ENCODE data around the gene FOXS1.

Gene FOXS1

DNA sequence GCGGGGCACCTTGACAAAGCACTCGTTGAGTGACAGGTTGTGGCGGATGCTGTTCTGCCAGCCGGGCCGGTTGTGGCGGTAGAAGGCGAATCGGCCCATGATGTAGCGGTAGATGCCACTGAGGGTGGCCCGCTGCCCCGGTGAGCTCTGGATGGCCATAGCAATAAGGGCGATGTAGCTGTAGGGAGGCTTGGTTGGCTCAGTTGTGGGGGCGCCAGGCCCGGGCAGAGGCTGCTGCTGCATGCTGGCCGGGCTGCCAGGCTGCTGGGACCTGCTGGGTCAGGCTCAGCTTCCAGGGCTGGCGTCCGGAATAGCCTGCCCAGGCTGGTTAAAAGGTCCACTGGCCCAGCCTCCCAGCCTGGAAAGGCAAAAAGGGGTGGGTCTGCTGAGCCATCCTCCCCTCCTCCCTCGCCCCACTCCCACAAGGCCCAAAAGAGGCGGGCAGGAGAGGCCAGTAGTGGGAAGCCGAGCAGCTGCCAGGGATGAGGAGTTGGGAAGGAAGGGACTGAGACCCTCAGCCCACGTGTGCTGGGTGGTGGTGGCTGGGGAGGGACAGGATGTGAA is at the start of gene FOXS1:
FOXS1 (minus strand) TSS at position 305 of the 564 bp plus-strand sequence; CDS start at position 243, 62 bp downstream.
- peak; percentile 32 for DNase-seq
- in situ Hi-C loops (cut with HindIII; ENCODE audit: low pct_ligation_motif_present, low pct_unique_long_range_greater_than_20kb, low sequenced_read_pairs) = no loop called here

DNA sequence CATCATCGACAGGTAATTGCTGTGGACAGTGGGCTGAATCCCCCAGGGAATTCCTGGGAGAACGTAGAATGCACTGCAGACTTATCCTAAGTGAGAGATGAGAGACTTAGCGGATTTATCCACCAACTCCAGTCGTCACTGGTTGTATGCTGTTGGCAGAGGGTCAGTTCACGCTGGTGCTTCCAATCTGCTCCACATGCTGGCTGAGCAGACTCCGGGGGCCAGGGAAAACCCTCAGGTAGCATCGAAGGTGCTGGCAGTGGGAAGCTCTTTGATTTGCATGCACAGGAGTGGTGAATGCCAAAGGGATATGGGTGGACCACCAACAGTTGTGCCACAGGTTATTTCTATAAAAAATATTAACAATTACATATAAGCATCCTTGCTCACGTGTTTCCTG is 45.2 kb upstream of the FOXS1 start:
- in situ Hi-C loops (cut with HindIII; ENCODE audit: low pct_ligation_motif_present, low pct_unique_long_range_greater_than_20kb, low sequenced_read_pairs) = no loop called here
- DNase-seq = no peak

DNA sequence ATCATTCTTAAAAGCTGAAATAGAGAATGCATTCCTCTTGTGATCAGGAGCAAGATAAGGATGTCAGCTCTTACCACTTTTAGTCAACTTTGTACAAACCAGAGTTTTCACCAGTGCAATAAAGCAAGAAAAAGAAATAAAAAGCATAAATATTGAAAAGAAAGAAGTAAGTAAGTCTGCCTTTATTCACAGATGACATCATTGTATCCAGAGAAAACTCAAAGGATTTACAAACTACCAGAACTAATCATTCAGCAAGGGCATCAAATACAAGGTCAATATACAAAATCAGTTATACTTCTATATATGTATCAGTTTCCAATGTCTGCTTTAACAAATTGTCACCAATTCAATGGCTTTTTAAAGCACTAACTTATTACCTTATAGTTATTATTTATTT is 38.4 kb upstream of the FOXS1 start:
- DNase-seq = no peak
- in situ Hi-C loops (cut with HindIII; ENCODE audit: low pct_ligation_motif_present, low pct_unique_long_range_greater_than_20kb, low sequenced_read_pairs) = no loop called here

DNA sequence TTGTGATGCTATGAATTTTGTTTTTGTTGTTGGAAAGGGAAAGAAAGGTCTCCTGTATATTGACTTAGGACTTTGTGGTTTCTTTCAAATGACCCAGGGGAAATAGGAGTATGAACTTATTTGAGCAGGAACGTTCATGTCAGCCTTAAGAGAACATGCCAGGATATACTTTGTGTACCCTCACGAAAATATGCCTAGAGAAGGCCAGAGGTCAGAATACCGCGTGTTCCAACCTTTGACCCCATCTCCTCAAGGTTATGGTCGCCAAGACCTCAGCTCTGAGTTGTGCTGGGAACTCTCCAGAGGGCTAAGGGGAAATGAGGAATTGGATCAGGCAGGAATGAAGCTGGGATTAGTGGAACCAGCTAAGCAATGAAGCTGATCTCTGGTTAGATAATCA is 36.5 kb upstream of the FOXS1 start:
- in situ Hi-C loops (cut with HindIII; ENCODE audit: low pct_ligation_motif_present, low pct_unique_long_range_greater_than_20kb, low sequenced_read_pairs) = no loop called here
- DNase-seq = no peak

DNA sequence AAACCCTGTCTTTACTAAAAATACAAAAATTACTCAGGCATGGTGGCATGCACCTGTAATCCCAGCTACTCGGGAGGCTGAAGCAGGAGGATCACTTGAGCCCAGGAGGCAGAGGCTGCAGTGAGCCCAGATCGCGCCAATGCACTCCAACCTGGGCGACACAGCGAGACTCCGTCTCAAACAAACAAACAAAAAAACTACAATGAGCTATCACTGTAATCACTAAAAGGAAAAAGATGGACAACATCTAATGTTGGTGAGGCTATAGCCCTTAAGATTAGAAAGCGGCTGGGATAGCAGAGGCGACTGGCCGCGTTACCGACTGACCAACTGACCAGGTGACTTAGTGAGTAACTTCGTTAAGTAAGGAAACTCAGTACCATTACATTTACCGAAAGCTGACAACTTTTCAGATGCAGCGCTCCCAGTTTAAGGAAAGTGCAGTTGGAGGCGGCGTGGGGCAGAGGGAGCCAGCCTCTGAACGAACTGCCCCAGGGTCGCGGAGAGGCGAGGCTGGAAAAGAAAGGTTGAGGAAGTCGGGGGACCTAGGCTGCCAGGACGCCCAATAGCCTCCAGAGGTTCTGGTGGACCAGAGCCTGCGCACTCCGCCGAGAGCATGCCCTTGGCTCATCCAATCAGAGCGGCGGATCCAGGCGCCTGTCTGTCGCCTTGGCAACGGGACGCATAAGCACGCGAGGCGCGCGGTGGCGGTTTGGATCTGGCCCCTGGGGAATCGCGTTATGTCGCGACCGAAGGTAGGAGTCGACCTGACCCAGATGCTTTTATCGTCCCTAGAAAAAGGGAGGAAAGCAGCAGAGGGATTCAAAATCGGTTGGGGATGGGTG is 34.0 kb upstream of the FOXS1 start:
- peak; percentile 96 for DNase-seq
- in situ Hi-C loops (cut with HindIII; ENCODE audit: low pct_ligation_motif_present, low pct_unique_long_range_greater_than_20kb, low sequenced_read_pairs) = no loop called here

DNA sequence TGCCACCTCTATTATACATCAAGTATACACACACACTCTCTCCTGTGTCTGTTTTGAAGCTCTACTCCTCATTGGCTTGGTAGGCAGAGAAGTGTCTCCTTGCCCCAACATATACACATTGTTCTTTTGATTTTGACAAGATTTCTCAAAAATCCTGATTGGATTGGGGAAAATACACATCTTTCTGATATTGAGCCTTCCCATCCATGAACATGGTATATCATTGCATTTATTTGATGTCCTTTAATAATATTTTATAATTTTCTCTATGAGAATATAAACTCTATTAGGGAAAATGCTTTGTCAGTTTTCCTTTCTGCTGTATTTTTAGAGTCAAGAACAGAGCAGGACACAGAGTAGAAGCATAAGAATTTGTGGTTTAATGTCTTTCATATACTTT is 32.3 kb upstream of the FOXS1 start:
- in situ Hi-C loops (cut with HindIII; ENCODE audit: low pct_ligation_motif_present, low pct_unique_long_range_greater_than_20kb, low sequenced_read_pairs) = no loop called here
- DNase-seq = no peak

DNA sequence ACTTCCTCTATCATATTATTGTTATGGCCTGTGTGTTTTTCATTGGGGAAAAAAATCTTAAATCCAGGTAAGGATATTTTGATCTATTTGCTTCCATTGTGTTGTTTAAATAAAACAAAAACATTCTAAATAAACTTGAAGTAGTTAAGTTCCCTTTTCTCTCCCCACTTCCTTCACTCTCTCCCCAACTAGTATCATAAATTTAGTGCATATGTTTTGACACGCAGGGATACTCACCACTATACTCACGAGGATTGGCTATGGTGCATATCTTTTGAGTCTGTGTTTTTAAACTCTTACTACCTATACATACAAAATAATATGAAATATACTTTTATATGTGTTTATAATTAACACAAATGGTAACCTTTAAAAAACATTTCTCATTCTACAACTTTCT is 30.3 kb upstream of the FOXS1 start:
- no peak for DNase-seq
- in situ Hi-C loops (cut with HindIII; ENCODE audit: low pct_ligation_motif_present, low pct_unique_long_range_greater_than_20kb, low sequenced_read_pairs) = no loop called here

DNA sequence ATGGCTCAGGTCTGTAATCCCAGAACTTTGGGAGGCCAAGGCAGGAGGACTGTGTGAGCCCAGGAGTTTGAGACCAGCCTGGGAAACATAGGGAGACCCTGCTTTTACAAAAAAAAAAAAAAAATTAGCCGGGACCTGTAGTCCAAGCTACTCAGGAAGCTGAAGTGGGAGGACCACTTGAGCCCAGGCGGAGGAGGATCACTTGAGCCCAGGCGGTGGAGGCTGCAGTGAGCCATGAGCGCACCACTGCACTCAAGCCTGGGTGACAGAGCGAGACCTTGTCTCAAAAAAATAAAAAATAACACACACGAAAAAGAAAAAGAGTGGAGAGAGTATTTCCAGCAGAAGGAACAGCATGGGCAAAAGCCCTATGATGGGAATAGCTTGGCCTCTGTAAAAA is 27.0 kb upstream of the FOXS1 start:
- DNase-seq = no peak
- in situ Hi-C loops (cut with HindIII; ENCODE audit: low pct_ligation_motif_present, low pct_unique_long_range_greater_than_20kb, low sequenced_read_pairs) = no loop called here

DNA sequence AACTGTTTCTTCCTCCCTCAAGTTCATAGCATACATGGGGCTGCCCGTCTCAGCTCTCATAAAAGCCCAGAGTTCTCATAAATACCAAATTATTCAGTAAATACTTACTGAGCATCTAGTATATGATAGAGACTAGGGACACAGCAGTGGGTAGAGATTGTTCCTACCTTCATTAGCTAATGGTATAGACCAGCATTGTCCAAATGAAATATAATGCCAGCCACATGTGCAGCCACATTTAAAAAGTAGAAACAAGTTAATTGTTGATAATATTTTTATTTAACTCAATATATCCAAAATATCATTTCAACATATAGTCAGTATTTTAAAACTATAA is 26.2 kb upstream of the FOXS1 start:
- in situ Hi-C loops (cut with HindIII; ENCODE audit: low pct_ligation_motif_present, low pct_unique_long_range_greater_than_20kb, low sequenced_read_pairs) = no loop called here
- DNase-seq = no peak

DNA sequence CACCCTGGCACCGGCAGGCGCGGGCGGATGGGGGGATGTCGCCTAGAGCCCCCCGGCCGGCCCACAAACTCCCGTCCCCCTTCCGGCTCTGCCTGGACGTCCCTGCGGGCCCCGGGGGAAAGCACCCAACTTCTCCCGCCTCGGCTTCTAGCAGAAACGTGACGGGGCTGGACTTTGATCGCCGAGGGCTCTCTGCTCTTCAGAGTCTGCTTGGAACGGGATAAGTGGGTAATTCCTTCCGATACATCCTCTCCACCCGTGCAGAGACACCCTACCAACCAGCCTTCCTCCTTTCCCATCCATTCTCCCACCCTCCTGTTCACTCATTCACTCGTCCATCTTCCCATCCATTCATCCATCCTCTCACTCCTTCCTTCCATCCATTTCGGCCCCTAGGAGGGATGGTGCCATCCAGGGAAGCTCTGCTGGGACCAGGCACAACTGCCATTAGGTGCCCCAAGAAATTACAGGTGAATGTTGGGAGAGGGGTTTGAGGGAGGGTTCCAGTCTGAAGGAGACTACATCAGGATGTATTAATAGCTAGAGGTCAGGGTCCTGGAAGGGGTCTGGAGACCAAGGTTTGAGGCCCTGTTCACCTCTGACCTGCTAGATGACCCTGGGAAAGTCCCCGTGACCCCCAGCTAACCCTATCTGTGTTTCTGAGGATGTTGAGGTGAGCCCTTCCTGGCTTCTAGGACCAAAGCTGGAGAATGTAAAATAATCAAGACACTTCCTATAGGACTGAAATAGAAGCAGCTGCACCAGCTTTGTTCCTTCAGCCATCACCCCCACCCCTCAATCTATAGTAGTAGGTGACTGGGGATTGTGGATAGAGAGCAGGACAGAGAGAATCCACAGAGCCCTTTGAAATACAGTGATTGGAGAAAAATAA is 25.6 kb upstream of the FOXS1 start:
- in situ Hi-C loops (cut with HindIII; ENCODE audit: low pct_ligation_motif_present, low pct_unique_long_range_greater_than_20kb, low sequenced_read_pairs) = no loop called here
- DNase-seq = no peak

DNA sequence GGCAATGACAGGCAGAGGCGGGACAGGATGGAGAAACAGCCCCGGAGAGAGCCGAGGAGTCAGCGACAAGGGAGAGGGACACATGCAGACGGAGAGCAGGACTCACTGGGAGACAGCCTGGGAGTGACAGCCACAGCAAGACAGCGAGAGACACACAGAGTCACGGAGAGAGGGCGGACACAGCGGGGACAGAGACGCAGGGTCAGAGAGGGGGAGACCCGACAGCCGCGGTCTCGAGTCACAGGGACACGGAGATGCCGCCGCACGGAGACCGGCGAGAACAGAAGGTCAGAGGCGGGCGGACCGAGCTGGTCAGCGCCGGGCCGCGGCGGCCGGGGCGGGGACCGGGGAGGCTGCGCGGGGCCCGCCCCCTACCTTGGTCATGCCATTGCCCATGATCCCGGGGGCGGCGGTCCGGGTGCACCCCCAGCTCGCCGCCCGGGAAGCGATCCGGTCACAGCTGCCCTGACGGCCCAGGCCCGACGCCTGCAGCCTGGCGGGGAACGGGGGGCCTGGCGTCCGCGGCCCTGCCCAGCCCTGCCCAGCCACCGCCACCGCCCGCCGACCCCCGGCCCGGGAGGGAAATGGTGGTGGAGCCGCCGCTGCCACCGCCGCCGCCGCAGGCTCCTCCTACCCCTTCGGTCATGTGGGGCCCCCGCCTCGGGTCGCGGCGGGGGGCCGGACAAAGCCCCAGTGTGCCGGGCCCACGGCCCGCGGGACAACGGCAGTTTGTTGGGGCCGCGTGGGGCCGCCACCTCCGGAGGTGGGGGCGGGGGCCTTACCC is 24.7 kb upstream of the FOXS1 start, which contains the start of the genes DUSP15 and TTLL9:
DUSP15 (minus strand) TSS at position 586 of the 784 bp plus-strand sequence; CDS start at position 396, 190 bp downstream.
TTLL9 (plus strand) TSS at position 693 of the 784 bp plus-strand sequence. CDS start 493 bp downstream, outside the sequence.
- DNase-seq = peak; percentile 12
- in situ Hi-C loops (cut with HindIII; ENCODE audit: low pct_ligation_motif_present, low pct_unique_long_range_greater_than_20kb, low sequenced_read_pairs) = no loop called here

DNA sequence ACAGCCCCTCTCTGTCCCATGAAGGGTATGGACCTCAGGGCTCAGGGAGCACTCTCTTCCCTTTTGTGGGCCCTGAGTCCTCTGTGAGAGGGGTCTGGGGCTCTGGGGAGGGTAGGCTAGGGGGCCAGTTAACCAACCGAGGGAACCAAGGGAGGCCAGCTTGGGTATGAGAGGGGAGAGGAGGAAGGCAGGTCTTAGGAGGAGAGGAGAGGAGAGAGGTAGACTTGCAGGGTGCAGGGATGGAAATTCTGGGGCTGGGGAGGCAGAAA is 24.2 kb upstream of the FOXS1 start:
- no peak for DNase-seq
- in situ Hi-C loops (cut with HindIII; ENCODE audit: low pct_ligation_motif_present, low pct_unique_long_range_greater_than_20kb, low sequenced_read_pairs) = no loop called here

DNA sequence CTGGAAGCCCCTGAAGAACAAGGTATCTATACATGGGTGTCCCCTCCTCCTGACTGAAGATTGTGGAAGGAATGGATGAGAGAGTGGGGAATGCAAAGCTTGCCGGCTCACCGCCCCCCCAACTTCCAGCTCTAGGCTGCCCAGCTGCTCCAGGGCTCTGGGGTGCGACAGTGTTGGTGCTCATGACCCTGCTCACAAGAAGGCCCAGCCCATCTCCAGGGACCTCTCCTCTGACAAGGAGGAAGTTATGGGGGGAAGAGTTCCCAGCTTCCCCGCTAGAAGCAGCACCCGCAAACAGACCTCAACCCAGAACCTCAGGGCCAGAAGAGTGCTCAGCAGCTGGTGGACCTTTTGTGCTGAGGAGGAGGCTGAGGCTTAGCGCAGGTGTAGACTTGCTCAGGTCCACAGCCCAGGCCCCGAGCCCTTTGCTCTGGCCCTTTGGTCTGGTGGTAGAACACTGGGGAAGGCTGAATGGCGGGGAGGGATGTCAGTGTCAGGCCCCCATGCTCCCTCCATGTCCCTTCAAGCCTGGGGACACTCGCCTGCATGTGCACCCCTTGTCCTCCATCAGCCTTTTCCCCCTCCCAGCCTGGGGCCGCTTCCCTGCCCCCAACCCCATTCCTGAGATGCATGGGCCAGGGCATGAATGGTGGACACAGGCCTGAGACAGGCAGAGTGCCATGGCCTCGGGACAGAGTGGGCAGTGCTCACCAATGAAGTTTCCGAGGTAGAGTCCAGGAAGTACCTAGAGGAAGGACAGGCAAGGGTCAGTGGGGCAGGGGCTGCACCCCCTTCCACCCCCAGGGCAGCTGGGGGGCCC is 23.7 kb upstream of the FOXS1 start:
- in situ Hi-C loops (cut with HindIII; ENCODE audit: low pct_ligation_motif_present, low pct_unique_long_range_greater_than_20kb, low sequenced_read_pairs) = no loop called here

DNA sequence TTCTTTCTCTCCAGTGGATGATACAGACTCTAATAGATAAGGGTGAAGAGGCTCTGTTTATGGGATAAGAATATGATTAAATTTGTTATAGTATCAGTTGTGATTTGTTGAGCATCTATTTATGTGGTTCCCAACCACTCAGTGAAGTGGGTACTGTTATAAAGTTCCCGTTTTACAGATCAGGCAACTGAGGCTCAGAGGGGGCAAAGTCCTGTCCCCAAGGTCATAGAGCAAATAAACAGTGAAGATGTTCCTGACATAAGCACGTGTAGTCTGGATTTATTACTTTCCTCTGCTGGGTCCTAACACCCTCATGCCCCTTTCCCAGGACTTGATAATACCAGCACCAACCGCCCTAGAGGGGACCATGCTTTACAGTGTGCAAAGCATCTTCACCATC is 20.8 kb upstream of the FOXS1 start:
- in situ Hi-C loops (cut with HindIII; ENCODE audit: low pct_ligation_motif_present, low pct_unique_long_range_greater_than_20kb, low sequenced_read_pairs) = no loop called here

More for the DNA sequence above, 23.7 kb upstream of the FOXS1 start:
- no peak for DNase-seq

DNA sequence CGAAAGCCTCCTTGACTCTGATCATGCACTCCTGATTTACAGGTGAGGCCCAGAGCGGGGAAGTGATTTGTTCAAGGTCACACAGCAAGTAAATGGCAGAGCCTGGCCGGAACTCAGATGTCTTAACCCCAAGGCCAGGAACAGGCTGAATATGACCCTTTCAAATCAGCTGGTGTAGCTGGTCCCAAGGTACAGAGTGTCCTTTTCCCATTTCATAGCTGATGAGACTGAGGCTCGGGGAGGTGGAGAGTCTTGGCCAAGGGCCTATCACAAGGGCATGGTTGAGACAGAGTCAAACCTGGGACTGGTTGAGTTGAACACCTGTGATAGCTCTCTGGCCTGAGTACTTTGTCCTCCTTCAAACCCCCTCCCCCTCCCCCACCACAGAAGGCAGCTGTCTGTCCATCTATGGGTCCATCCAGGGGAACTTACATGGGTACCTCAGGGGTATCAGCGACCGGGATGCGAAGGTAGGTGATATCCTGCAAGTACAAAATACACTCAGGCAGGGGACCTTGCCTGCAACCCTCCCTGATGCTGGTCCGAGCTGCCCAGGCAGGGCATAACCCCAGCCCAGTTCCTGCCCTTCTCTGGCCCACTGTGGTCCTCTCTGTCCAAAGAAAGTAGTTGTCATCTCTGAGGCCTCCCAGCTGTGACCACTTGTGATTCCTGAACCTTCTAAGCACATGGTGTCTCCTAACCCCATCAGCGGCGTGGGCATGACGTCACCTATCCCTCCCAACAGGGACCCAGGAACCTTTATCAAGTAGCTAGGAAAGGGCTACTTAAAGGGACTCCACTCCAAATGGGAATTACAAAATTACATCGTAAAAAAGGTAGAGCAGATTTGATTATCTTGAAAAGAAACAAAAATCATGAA is 19.4 kb upstream of the FOXS1 start:
- no peak for DNase-seq
- in situ Hi-C loops (cut with HindIII; ENCODE audit: low pct_ligation_motif_present, low pct_unique_long_range_greater_than_20kb, low sequenced_read_pairs) = no loop called here

More for the DNA sequence above, 20.8 kb upstream of the FOXS1 start:
- no peak for DNase-seq

DNA sequence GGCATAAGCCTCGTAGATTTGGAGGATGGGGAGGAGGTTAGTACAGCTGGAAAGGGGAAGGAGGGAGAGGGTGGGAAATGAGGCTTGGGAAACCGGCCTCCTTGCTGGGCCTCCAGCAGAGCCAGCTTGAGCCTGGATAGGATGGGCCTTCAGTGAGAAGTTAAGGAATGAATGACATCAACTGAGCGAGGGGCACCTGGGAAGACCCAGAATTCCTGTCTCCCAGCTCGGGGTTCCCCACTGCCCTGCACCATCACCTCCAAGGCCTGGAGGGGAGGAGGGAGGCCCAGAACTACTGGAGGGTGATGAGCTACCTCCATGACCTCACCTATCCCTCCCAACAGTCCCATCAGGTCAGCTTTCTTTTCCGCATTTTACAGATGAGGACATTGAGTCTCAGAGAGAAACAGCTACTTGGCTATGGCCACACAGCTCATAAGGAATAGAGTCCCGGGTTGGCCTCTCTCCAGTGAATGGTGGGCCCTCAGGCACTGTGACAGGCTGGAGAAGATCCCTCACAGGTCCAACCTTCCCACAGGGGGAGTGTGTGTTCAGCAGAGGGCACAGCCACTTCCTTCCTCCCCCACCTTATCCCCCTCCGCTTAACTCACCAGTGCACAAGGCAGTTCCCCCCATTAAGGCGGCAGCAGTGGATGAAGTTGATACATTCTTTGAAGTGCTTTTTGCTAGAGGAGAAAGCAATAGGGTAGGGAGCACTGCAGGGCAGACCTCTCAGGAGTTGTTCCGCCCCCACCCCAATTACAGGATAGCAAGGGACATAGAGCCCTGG is 18.1 kb upstream of the FOXS1 start:
- in situ Hi-C loops (cut with HindIII; ENCODE audit: low pct_ligation_motif_present, low pct_unique_long_range_greater_than_20kb, low sequenced_read_pairs) = no loop called here
- no peak for DNase-seq

All from ACHN (cell line).